Pons (tissue), 1 donor: Measurements from ENCODE around the gene DLX4.

Experiments used
- DNase-seq: peaks from one replicate; pipeline ENCODE4 v3.0.0-alpha.2; 2016; ENCODE audit warnings: low spot score

The DLX4 gene

GRCh38 chr17:50014471-50015088 lies 45.6 kb downstream of the DLX4 start:
- DNase-seq: no peak

DNA sequence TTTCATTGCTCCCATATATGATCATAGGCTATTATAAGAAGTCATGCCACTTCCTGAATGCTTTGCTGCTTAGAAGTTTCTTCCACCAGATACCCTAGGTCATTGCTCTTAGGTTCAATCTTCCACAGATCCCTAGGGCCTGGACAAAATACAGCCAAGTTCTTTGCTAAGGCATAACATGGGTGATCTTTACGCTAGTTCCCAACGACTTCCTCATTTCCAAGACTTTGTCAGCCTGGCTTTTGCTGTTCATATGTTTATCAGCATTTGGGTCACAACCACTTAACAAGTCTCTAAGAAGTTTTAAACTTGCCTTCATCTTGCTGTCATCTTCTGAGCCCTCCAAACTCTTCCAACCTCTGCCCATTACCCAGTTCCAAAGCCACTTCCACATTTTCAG lies 46.2 kb downstream of the DLX4 start:
- no peak for DNase-seq

DNA sequence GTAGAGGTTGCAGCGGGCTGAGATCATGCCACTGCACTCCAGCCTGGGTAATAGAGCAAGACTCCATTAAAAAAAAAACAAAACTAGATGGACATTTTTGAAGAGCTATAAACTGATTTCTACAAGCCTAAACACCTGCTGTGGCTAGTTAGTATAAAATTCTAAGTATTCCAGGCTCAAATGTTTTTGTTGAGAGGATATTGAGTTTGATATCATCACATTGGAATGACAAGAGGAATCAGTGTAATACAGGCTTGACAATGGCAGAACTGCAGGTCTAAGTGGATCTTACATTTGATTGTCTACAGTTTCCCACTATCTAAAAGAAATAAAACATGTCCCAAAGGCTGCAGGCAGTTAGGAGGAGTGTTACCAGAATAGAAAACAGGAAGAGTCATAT lies 49.9 kb downstream of the DLX4 start:
- no peak for DNase-seq

- DNase-seq: no peak
These were observed 52.0 kb downstream of the DLX4 start for GRCh38 chr17:50020841-50021599.

- DNase-seq: no peak
These were observed 52.8 kb downstream of the DLX4 start for GRCh38 chr17:50021681-50022370.

DNA sequence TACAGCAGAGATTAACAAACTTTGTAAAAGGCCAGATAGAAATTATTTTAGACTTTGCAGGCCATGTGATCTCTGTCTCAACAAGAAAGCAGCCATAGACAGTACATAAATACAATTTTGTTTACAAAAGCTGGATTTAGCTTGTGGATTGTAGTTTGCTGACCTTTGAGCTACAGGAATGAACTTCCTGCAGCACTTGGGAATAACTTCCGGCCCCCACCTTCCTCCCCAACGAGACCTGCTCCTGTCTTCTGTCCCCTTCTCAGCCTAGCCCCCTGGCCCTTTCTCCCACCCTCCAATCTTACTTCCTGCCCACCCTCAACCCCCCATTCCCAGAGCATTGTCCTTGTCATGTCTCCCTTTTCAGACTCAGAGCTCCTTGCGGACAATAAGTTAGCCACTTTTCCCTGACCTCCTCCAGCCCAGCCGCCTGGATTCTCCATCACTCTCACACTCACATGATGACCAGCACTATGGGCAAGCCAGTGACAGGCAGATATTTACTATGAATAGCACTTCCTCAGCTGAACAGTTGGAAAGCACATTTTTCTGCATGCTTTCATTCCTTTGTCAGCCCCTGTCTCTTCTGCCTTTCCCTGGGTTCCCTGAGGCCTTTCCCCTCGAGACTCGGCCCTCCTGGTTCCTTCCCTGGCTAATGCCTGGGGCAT lies 53.6 kb downstream of the DLX4 start:
- DNase-seq: no peak

DNA sequence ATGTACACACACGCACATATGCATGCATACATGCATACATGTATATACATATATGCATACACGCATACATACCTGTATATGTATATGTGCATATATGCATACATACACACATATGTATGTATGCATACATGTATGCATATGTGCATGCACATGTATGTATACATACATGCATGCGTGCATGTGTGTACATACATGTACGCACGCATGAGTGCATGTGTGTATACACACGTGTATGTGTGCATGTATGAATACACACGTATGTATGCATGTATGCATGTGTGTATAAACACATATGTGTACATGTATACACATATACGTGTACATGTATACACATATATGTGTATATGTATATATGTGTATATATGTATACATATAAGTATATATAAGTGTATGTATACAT lies 54.5 kb downstream of the DLX4 start:
- no peak for DNase-seq
